Breast epithelium (tissue), 4 donors: Measurements from ENCODE around the gene JPH3. TPM values are rescaled to one million over a fixed set of nuclear protein-coding genes. Genes with fewer than 3 reads are reported as not detected.

Experiments
- DNase-seq, 2 donors: peaks; one replicate each; pipeline ENCODE4 v3.0.0-alpha.2; 2019; ENCODE audit warnings: low spot score in 2 of 2
- H3K27ac ChIP-seq, 2 donors: fragments of 200-600 bp; sonication (generic) in 1 of 2; one replicate each; pipeline ENCODE4 v1.5.1; 2016 to 2019; ENCODE audit warnings: mild to moderate bottlenecking in 1 of 2
- H3K27me3 ChIP-seq, 2 donors: fragments of 200-600 bp; sonication (generic) in 1 of 2; one replicate each; pipeline versions ENCODE4 v1.5.1 to v1.6.0; 2017 to 2019; ENCODE audit warnings: control low read depth in 1 of 2, mild to moderate bottlenecking in 1 of 2
- H3K36me3 ChIP-seq: fragments of 200-600 bp; one replicate; pipeline ENCODE4 v1.5.1; 2019
- H3K4me1 ChIP-seq, 2 donors: fragments of 200-600 bp; sonication (generic); one replicate each; pipeline ENCODE4 v1.5.1; 2016 to 2019; ENCODE audit warnings: control low read depth in 1 of 2
- H3K4me3 ChIP-seq, 3 donors: fragments of 200-600 bp; sonication (generic); 1 replicate in 2 of 3; 2 replicates in 1 of 3; pipeline ENCODE4 v1.5.1; 2016 to 2019; ENCODE audit warnings: mild to moderate bottlenecking in 3 of 3, moderate library complexity in 2 of 3
- H3K9me3 ChIP-seq, 2 donors: fragments of 200-600 bp; sonication (generic) in 1 of 2; one replicate each; pipeline ENCODE4 v1.5.1; 2016 to 2019; ENCODE audit warnings: control low read depth in 1 of 2
- CTCF ChIP-seq, 3 donors: fragments of 450-650 bp; IDR thresholded peaks; one replicate each; pipeline ENCODE4 v1.5.1; 2016 to 2017; ENCODE audit warnings: antibody characterized with exemption in 3 of 3, mild to moderate bottlenecking in 3 of 3, moderate library complexity in 3 of 3
- POLR2A ChIP-seq: fragments of 450-650 bp; IDR thresholded peaks from one replicate; pipeline ENCODE4 v1.6.1; 2016; ENCODE audit warnings: antibody characterized with exemption, mild to moderate bottlenecking, moderate library complexity
- POLR2AphosphoS5 ChIP-seq, 3 donors: sonication (generic); formaldehyde crosslinking; IDR thresholded peaks; one replicate each; pipeline ENCODE4 v1.6.1; 2017; ENCODE audit warnings: antibody characterized with exemption in 3 of 3
- intact Hi-C: fragments of 100-400 bp; cut with DNase I; formaldehyde crosslinking; loops from one replicate; pipeline ENCODE4 v1.15.1; 2023; ENCODE audit warnings: low total_unique reads
- total RNA-seq, 3 donors: library from RNA; depleted of rRNA; stranded (reverse); fragments of >200 nt; gene quantifications; one replicate each; pipeline ENCODE4 v1.1.0, GENCODE V29; 2016

The JPH3 gene
- total RNA-seq, 3 donors from 2014 or later, result 0.33 TPM; not detected in 2

DNA sequence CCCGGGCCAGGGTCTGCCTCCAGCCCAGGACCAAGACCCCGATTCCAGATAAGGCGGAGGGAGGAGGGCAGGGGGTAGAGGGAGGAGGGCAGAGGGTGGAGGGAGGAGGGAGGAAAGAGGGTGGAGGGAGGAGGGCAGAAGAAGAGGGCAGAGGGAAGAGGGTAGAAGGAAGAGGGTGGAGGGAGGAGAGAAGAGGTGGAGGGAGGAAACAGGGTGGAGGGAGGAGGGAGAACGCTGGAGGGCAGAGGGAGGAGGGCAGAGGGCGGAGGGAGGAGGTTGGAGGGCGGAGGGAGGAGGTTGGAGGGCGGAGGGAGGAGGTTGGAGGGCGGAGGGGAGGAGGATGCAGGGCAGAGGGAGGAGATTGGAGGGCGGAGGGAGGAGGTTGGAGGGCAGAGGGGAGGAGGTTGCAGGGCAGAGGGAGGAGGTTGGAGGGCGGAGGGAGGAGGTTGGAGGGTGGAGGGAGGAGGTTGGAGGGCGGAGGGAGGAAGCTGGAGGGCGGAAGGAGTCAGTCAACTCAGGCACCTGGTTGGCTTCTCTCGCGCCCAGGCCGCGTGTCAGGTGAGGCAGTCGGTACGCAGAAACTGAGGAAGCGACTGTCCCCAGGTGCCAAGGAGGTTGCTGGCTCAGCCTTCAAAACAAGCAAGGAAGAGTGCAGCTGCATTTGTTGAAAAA lies 98.2 kb downstream of the JPH3 start:
- TF ChIP-seq POLR2AphosphoS5 (IDR thresholded peaks at IDR 0.05), result no peak
- no peak for TF ChIP-seq CTCF (IDR thresholded peaks at IDR 0.05)
- no peak for TF ChIP-seq POLR2A
- intact Hi-C loops, result no loop called here
- Histone ChIP-seq H3K36me3 (no peaks in the 10 kb centered on the region), H3K4me3 (no peak overlapping the region), H3K9me3 (no peaks in the 10 kb centered on the region), H3K4me1 (no peaks in the 10 kb centered on the region), H3K27me3 (no peaks in the 10 kb centered on the region), H3K27ac (no peak overlapping the region)
- no peak for DNase-seq

DNA sequence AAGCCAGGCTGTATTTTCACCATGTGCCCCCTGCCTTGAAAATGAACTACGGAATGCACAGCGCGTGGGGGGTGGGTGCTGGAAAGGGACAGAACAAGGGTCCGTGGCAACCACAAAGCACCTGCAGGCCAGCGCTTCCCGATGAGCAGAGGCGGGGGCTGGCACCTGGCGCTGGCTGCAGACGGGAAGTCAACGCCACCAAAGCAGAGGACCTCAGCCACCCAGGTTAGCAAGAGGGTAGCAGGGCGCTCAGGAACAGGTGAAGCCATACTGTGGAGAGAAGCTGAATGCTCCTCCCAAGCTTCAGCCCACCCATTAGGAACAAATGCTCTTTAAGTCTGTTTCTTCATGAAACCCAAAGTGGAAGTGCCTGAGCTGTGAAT lies 98.8 kb downstream of the JPH3 start:
- TF ChIP-seq CTCF (IDR thresholded peaks at IDR 0.05) (no peak), POLR2A (no peak), POLR2AphosphoS5 (IDR thresholded peaks at IDR 0.05) (no peak)
- H3K36me3 ChIP-seq, result no peaks in the 10 kb centered on the region
- H3K27ac ChIP-seq, result no peak overlapping the region
- H3K27me3 ChIP-seq, result no peaks in the 10 kb centered on the region
- no peak for DNase-seq
- no peak overlapping the region for H3K4me3 ChIP-seq
- H3K4me1 ChIP-seq, result no peaks in the 10 kb centered on the region
- intact Hi-C loops, result no loop called here
- H3K9me3 ChIP-seq, result no peaks in the 10 kb centered on the region

DNA sequence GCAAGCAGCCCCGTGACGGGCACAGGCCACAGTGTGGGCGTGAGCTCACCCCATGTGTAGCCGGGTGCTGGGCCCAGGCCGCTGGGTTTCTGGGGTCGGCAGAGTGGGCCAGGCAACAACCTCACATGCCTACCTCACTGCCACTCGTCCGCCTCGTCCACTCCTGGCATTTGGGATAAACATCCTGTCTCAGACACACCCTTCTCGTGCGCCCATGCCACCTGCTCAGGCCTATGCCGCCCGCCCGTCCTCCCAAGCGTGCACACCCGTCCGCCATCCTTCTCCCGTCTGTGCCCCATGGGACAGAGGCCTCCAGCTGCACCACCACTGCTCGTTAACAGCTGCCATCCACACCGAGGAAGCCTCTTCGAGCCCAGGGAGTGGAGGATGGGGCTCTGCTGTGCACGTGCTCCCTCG lies 99.2 kb downstream of the JPH3 start:
- H3K27ac ChIP-seq, result no peak overlapping the region
- no peak overlapping the region for H3K4me3 ChIP-seq
- intact Hi-C loops, result no loop called here
- no peaks in the 10 kb centered on the region for H3K9me3 ChIP-seq
- H3K36me3 ChIP-seq, result no peaks in the 10 kb centered on the region
- no peaks in the 10 kb centered on the region for H3K27me3 ChIP-seq
- H3K4me1 ChIP-seq, result no peaks in the 10 kb centered on the region
- TF ChIP-seq CTCF (IDR thresholded peaks at IDR 0.05) (no peak), POLR2A (no peak), POLR2AphosphoS5 (IDR thresholded peaks at IDR 0.05) (no peak)
- DNase-seq, result no peak

DNA sequence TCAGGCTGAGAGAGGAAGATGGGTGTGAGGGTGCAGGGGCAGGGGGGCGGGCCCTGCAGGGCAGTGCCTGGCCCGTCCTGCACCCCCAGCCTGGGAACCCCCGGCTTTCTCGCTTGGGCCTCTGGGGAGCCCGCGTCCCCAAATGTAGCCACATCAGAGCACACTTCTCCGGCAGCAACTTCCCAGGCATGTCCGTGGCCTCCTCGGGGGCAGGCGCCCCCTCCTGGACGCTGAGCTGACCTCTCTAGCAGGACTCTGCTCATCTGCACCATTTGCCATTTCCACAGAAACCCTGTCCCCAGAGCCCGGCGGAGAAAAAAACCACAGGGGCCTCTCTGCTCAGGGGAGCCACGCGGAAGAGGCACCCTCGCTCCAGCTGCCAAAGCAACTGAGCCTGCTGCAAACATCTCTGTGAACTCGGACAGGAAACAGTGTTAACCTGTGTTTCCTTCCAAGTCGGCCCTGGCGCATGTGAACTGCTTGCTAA lies 100.1 kb downstream of the JPH3 start:
- Histone ChIP-seq H3K4me1 (no peaks in the 10 kb centered on the region), H3K36me3 (no peaks in the 10 kb centered on the region), H3K9me3 (no peaks in the 10 kb centered on the region), H3K27ac (no peak overlapping the region), H3K27me3 (no peaks in the 10 kb centered on the region), H3K4me3 (no peak overlapping the region)
- intact Hi-C loops, result no loop called here
- DNase-seq, result no peak
- no peak for TF ChIP-seq POLR2A
- TF ChIP-seq CTCF (IDR thresholded peaks at IDR 0.05), result no peak
- TF ChIP-seq POLR2AphosphoS5 (IDR thresholded peaks at IDR 0.05), result no peak

DNA sequence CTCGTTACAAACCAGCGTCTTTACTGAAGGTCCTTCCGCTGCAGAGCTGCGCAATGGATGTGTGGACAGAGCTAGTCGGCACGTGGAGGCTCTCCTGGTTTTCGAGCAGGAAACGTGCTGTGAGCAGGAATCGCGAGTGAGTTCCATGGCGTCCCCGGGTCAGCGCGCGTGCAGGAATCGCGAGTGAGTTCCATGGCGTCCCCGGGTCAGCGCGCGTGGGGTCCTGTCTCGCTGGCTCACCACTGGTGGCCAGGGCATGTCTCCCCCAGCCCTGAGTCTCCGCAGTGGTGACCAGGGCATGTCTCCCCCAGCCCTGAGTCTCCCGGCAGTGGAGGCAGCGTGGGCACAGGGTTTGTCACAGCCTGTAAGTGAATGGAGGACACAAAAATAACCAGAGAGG lies 100.8 kb downstream of the JPH3 start:
- no peaks in the 10 kb centered on the region for H3K9me3 ChIP-seq
- no peak for TF ChIP-seq POLR2A
- TF ChIP-seq CTCF (IDR thresholded peaks at IDR 0.05), result no peak
- TF ChIP-seq POLR2AphosphoS5 (IDR thresholded peaks at IDR 0.05), result no peak
- H3K27me3 ChIP-seq, result no peaks in the 10 kb centered on the region
- H3K4me1 ChIP-seq, result no peaks in the 10 kb centered on the region
- intact Hi-C loops, result no loop called here
- DNase-seq, result no peak
- no peaks in the 10 kb centered on the region for H3K36me3 ChIP-seq
- H3K4me3 ChIP-seq, result no peak overlapping the region
- no peak overlapping the region for H3K27ac ChIP-seq
